Panc1 (cell line): Measurements from ENCODE around the gene SLC27A2.

Source experiments
- SIN3A ChIP-seq: IDR thresholded peaks from 2 replicates; pipeline ENCODE4 v1.6.1; 2012; ENCODE audit warnings: low read depth, mild to moderate bottlenecking, low read length, moderate library complexity, borderline replicate concordance; ENCODE audit not compliant: insufficient read depth
- TCF7L2 ChIP-seq: IDR thresholded peaks from 2 replicates; pipeline ENCODE4 v1.6.1; 2011; ENCODE audit warnings: mild to moderate bottlenecking, low read depth, low read length, inconsistent platforms
- TF ChIP-seq, protein P1 (sequence below): fragments of 450-650 bp; IDR thresholded peaks from 2 replicates; pipeline ENCODE4 v1.5.1; 2017; ENCODE audit warnings: mild to moderate bottlenecking
- TF ChIP-seq, protein P2 (sequence below), 2 experiments: IDR thresholded peaks; 2 replicates each; pipeline ENCODE4 v1.6.1; 2011 to 2012; ENCODE audit warnings: low read depth in 2 of 2, control low read depth in 1 of 2, low read length in 1 of 2, mild to moderate bottlenecking in 1 of 2, moderate library complexity in 1 of 2; ENCODE audit not compliant: insufficient read depth in 1 of 2

GRCh38 chr15:50184863-50185504 lies 3.0 kb downstream of the SLC27A2 start:
- TF ChIP-seq TCF7L2, result no peak
- TF ChIP-seq SIN3A, result no peak
- TF ChIP-seq, protein P1, sequence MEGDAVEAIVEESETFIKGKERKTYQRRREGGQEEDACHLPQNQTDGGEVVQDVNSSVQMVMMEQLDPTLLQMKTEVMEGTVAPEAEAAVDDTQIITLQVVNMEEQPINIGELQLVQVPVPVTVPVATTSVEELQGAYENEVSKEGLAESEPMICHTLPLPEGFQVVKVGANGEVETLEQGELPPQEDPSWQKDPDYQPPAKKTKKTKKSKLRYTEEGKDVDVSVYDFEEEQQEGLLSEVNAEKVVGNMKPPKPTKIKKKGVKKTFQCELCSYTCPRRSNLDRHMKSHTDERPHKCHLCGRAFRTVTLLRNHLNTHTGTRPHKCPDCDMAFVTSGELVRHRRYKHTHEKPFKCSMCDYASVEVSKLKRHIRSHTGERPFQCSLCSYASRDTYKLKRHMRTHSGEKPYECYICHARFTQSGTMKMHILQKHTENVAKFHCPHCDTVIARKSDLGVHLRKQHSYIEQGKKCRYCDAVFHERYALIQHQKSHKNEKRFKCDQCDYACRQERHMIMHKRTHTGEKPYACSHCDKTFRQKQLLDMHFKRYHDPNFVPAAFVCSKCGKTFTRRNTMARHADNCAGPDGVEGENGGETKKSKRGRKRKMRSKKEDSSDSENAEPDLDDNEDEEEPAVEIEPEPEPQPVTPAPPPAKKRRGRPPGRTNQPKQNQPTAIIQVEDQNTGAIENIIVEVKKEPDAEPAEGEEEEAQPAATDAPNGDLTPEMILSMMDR, result no peak
- TF ChIP-seq, protein P2, sequence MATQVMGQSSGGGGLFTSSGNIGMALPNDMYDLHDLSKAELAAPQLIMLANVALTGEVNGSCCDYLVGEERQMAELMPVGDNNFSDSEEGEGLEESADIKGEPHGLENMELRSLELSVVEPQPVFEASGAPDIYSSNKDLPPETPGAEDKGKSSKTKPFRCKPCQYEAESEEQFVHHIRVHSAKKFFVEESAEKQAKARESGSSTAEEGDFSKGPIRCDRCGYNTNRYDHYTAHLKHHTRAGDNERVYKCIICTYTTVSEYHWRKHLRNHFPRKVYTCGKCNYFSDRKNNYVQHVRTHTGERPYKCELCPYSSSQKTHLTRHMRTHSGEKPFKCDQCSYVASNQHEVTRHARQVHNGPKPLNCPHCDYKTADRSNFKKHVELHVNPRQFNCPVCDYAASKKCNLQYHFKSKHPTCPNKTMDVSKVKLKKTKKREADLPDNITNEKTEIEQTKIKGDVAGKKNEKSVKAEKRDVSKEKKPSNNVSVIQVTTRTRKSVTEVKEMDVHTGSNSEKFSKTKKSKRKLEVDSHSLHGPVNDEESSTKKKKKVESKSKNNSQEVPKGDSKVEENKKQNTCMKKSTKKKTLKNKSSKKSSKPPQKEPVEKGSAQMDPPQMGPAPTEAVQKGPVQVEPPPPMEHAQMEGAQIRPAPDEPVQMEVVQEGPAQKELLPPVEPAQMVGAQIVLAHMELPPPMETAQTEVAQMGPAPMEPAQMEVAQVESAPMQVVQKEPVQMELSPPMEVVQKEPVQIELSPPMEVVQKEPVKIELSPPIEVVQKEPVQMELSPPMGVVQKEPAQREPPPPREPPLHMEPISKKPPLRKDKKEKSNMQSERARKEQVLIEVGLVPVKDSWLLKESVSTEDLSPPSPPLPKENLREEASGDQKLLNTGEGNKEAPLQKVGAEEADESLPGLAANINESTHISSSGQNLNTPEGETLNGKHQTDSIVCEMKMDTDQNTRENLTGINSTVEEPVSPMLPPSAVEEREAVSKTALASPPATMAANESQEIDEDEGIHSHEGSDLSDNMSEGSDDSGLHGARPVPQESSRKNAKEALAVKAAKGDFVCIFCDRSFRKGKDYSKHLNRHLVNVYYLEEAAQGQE (IDR thresholded peaks at IDR 0.05; ENCODE audit: insufficient read depth in 1 of 2, low read depth in 2 of 2, low read length in 1 of 2), result no peak
